H1 (cell line): ENCODE results near the gene SLC17A6.

Experiments
- ATF3 ChIP-seq: IDR thresholded peaks from 2 replicates; pipeline ENCODE4 v1.6.1; 2011; ENCODE audit warnings: low read depth, mild to moderate bottlenecking, low read length; ENCODE audit not compliant: insufficient read depth
- CBX5 ChIP-seq: fragments of 300-800, 300-1000 bp; sonication (generic); IDR thresholded peaks from 2 replicates; pipeline ENCODE4 v1.7.1; 2016; ENCODE audit warnings: antibody characterized with exemption, low read length, low read depth
- EP300 ChIP-seq, 2 experiments: IDR thresholded peaks; 1 replicate in 1 of 2; 2 replicates in 1 of 2; pipeline ENCODE4 v1.6.1; 2011 to 2012; ENCODE audit warnings: low read depth in 2 of 2, low read length in 2 of 2, mild to moderate bottlenecking in 2 of 2, borderline replicate concordance in 1 of 2, inconsistent platforms in 1 of 2, moderate library complexity in 1 of 2
- POLR2AphosphoS5 ChIP-seq: IDR thresholded peaks from 2 replicates; pipeline ENCODE4 v1.6.1; 2011; ENCODE audit warnings: low read depth, low read length
- TF ChIP-seq, protein P1 (sequence below), 3 experiments: IDR thresholded peaks; 1 replicate in 2 of 3; 2 replicates in 1 of 3; pipeline versions ENCODE4 v1.5.1 to v1.6.1; 2011; ENCODE audit warnings: low read length in 3 of 3, mild to moderate bottlenecking in 3 of 3, inconsistent platforms in 2 of 3, low read depth in 1 of 3, moderate library complexity in 1 of 3; ENCODE audit not compliant: insufficient read depth in 1 of 3; ENCODE audit errors: control extremely low read depth in 1 of 3

DNA sequence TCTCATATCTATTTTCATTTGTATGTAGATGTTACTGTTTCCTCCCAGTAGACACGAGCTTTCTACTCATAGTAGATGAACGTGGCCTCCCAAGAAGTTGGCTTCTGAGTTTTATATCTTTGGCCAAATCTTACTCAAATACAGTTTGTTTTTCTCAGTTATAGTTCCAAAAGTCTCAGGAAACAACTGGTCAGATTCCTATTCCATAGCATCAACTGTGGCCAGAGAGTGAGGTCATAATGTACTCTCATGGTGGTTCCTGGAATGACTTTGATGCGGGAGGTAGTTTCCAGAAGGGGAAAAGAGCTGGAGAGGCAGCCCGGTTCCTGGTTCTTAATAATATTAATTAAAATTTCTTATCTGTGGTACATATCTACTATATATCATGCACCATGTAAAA, 77.3 kb downstream of the SLC17A6 start:
- TF ChIP-seq ATF3 (no peak), POLR2AphosphoS5 (no peak), EP300 (IDR thresholded peaks at IDR 0.05; ENCODE audit: borderline replicate concordance in 1 of 2, low read depth in 2 of 2, low read length in 2 of 2) (no peak), CBX5 (no peak)
- TF ChIP-seq, protein P1, sequence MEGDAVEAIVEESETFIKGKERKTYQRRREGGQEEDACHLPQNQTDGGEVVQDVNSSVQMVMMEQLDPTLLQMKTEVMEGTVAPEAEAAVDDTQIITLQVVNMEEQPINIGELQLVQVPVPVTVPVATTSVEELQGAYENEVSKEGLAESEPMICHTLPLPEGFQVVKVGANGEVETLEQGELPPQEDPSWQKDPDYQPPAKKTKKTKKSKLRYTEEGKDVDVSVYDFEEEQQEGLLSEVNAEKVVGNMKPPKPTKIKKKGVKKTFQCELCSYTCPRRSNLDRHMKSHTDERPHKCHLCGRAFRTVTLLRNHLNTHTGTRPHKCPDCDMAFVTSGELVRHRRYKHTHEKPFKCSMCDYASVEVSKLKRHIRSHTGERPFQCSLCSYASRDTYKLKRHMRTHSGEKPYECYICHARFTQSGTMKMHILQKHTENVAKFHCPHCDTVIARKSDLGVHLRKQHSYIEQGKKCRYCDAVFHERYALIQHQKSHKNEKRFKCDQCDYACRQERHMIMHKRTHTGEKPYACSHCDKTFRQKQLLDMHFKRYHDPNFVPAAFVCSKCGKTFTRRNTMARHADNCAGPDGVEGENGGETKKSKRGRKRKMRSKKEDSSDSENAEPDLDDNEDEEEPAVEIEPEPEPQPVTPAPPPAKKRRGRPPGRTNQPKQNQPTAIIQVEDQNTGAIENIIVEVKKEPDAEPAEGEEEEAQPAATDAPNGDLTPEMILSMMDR (IDR thresholded peaks at IDR 0.05; ENCODE audit: control extremely low read depth in 1 of 3, insufficient read depth in 1 of 3, low read depth in 1 of 3, low read length in 3 of 3) = no peak
